Subcutaneous adipose tissue (tissue), 4 donors: Measurements from ENCODE around the gene CFAP99. TPM values are rescaled to one million over a fixed set of nuclear protein-coding genes. Genes with fewer than 3 reads are reported as not detected.

Source experiments
- CTCF ChIP-seq: fragments of 450-650 bp; IDR thresholded peaks from one replicate; pipeline ENCODE4 v1.5.1; 2016; ENCODE audit warnings: low read depth, mild to moderate bottlenecking, control low read depth, antibody characterized with exemption, moderate library complexity
- total RNA-seq, 4 donors: library from RNA; depleted of rRNA; stranded (reverse); fragments of >200 nt; gene quantifications; one replicate each; pipeline ENCODE4 v1.1.0, GENCODE V29; 2016

CFAP99 gene
- total RNA-seq, 4 donors from 2014 or later: not detected

- TF ChIP-seq CTCF: no peak
Observed at GRCh38 chr4:2413821-2414610, 4.7 kb upstream of the CFAP99 start.

- no peak for TF ChIP-seq CTCF
Observed at GRCh38 chr4:2415213-2415612, 3.5 kb upstream of the CFAP99 start.

GRCh38 chr4:2415881-2416563 is 2.7 kb upstream of the CFAP99 start:
- no peak for TF ChIP-seq CTCF

- TF ChIP-seq CTCF: no peak
Observed at GRCh38 chr4:2416564-2417225, 2.1 kb upstream of the CFAP99 start.

GRCh38 chr4:2417226-2417764 is 1.5 kb upstream of the CFAP99 start:
- TF ChIP-seq CTCF: no peak

- no peak for TF ChIP-seq CTCF
Observed at GRCh38 chr4:2417765-2418649, 748 bp upstream of the CFAP99 start, which contains the start of gene ZFYVE28. ZFYVE28 (minus strand) TSS chr4:2418645; CDS start chr4:2418323, 322 bp downstream.
